Measurements from ENCODE around the gene CYP24A1.

Gene CYP24A1

GRCh38 chr20:54172856-54173652 lies 732 bp downstream of the CYP24A1 start:
- DNase-seq, result no peak

- no peak for DNase-seq
Observed at GRCh38 chr20:54172532-54172855, 1.3 kb downstream of the CYP24A1 start.

GRCh38 chr20:54170963-54171362 lies 2.8 kb downstream of the CYP24A1 start:
- DNase-seq, result no peak

- DNase-seq, result no peak
Observed at GRCh38 chr20:54170026-54170471, 3.7 kb downstream of the CYP24A1 start.

- no peak for DNase-seq
Observed at GRCh38 chr20:54168961-54169862, 4.6 kb downstream of the CYP24A1 start.

GRCh38 chr20:54167909-54168872 lies 5.6 kb downstream of the CYP24A1 start:
- peak; percentile 17 for DNase-seq

GRCh38 chr20:54166987-54167662 lies 6.7 kb downstream of the CYP24A1 start:
- no peak for DNase-seq

GRCh38 chr20:54165803-54166202 lies 8.0 kb downstream of the CYP24A1 start:
- DNase-seq, result no peak

GRCh38 chr20:54165014-54165413 lies 8.8 kb downstream of the CYP24A1 start:
- no peak for DNase-seq

- DNase-seq, result no peak
Observed at GRCh38 chr20:54163402-54163801, 10.4 kb downstream of the CYP24A1 start.

GRCh38 chr20:54162378-54163009 lies 11.3 kb downstream of the CYP24A1 start:
- DNase-seq, result no peak

- no peak for DNase-seq
Observed at GRCh38 chr20:54161821-54162149, 12.0 kb downstream of the CYP24A1 start.

- no peak for DNase-seq
Observed at GRCh38 chr20:54161008-54161820, 12.6 kb downstream of the CYP24A1 start.

GRCh38 chr20:54160065-54161007 lies 13.4 kb downstream of the CYP24A1 start:
- no peak for DNase-seq

GRCh38 chr20:54158856-54159418 lies 14.8 kb downstream of the CYP24A1 start:
- no peak for DNase-seq

- DNase-seq, result no peak
Observed at GRCh38 chr20:54158226-54158625, 15.6 kb downstream of the CYP24A1 start.

- DNase-seq, result no peak
Observed at GRCh38 chr20:54156981-54157835, 16.6 kb downstream of the CYP24A1 start.

GRCh38 chr20:54156522-54156921 lies 17.3 kb downstream of the CYP24A1 start:
- DNase-seq, result no peak

Data from NCI-H510A (cell line).